Stimulated activated CD4-positive, alpha-beta T cell treated with anti-CD3 and anti-CD28 coated beads, Interleukin-15, amount 100 ng/mL, for 48 hours (primary cell): ENCODE measurements around the gene PI16.

Experiments used
- DNase-seq, 2 donors: peaks; one replicate each; pipeline ENCODE4 v3.0.0-alpha.2; 2020; ENCODE audit warnings: low read depth in 2 of 2

PI16 gene

GRCh38 chr6:36956446-36956820 lies 1.9 kb downstream of the PI16 start:
- no peak for DNase-seq

GRCh38 chr6:36957773-36958271 lies 3.3 kb downstream of the PI16 start:
- no peak for DNase-seq

- no peak for DNase-seq
Measured at GRCh38 chr6:36958775-36959554, 4.4 kb downstream of the PI16 start.

- DNase-seq, result no peak
Measured at GRCh38 chr6:36959555-36960250, 5.2 kb downstream of the PI16 start.

GRCh38 chr6:36961441-36962435 lies 7.2 kb downstream of the PI16 start:
- DNase-seq, result no peak

- DNase-seq, result peak; percentile 31 to 72
Measured at GRCh38 chr6:36962874-36963273, 8.3 kb downstream of the PI16 start.

GRCh38 chr6:36963451-36964290 lies 9.1 kb downstream of the PI16 start:
- no peak for DNase-seq

- no peak for DNase-seq
Measured at GRCh38 chr6:36964349-36964748, 9.8 kb downstream of the PI16 start.

- DNase-seq, result no peak
Measured at GRCh38 chr6:36964908-36965307, 10.4 kb downstream of the PI16 start.

- DNase-seq, result no peak
Measured at GRCh38 chr6:36967301-36967700, 12.8 kb downstream of the PI16 start.

GRCh38 chr6:36967757-36968156 lies 13.2 kb downstream of the PI16 start:
- no peak for DNase-seq

- DNase-seq, result no peak
Measured at GRCh38 chr6:36968266-36968977, 13.9 kb downstream of the PI16 start.

GRCh38 chr6:36969240-36969691 lies 14.7 kb downstream of the PI16 start:
- DNase-seq, result no peak

GRCh38 chr6:36969988-36970891 lies 15.7 kb downstream of the PI16 start:
- no peak for DNase-seq

- no peak for DNase-seq
Measured at GRCh38 chr6:36970892-36971842, 16.6 kb downstream of the PI16 start.

GRCh38 chr6:36971921-36972673 lies 17.6 kb downstream of the PI16 start:
- no peak for DNase-seq

- DNase-seq, result no peak
Measured at GRCh38 chr6:36973190-36973589, 18.7 kb downstream of the PI16 start.
